NT2/D1 (cell line): Measurements from ENCODE around the gene ELAVL4.

Experiments
- DNase-seq: peaks from one replicate; pipeline ENCODE4 v3.0.0-alpha.2; 2011; ENCODE audit warnings: low read depth, low spot score
- H3K27me3 ChIP-seq: 2 replicates; pipeline ENCODE4 v1.6.0; 2011; ENCODE audit warnings: mild to moderate bottlenecking; ENCODE audit not compliant: insufficient read length, insufficient read depth
- H3K36me3 ChIP-seq: 2 replicates; pipeline ENCODE4 v1.6.1; 2011; ENCODE audit warnings: mild to moderate bottlenecking, low read length, mixed read lengths; ENCODE audit not compliant: insufficient read depth, insufficient read length
- H3K4me1 ChIP-seq: 2 replicates; pipeline ENCODE4 v1.5.1; 2011; ENCODE audit not compliant: insufficient read depth, insufficient read length
- H3K4me3 ChIP-seq: 2 replicates; pipeline ENCODE4 v1.5.1; 2011; ENCODE audit warnings: low read depth; ENCODE audit not compliant: insufficient read length
- H3K9ac ChIP-seq: 2 replicates; pipeline ENCODE4 v1.6.0; 2011; ENCODE audit warnings: low read depth; ENCODE audit not compliant: insufficient read length
- H3K9me3 ChIP-seq: 2 replicates; pipeline ENCODE4 v1.5.1; 2011; ENCODE audit warnings: mild to moderate bottlenecking, low read length; ENCODE audit not compliant: insufficient read depth
- SUZ12 ChIP-seq: IDR thresholded peaks from 2 replicates; pipeline ENCODE4 v1.6.1; 2011; ENCODE audit not compliant: insufficient read length, insufficient read depth; ENCODE audit errors: extremely low read depth
- YY1 ChIP-seq: IDR thresholded peaks from 2 replicates; pipeline ENCODE4 v1.6.1; 2011; ENCODE audit not compliant: insufficient read length, insufficient read depth
- ZNF274 ChIP-seq: IDR thresholded peaks from 2 replicates; pipeline ENCODE4 v1.6.1; 2011; ENCODE audit warnings: mild to moderate bottlenecking, low read depth, low read length

ELAVL4 gene

GRCh38 chr1:50095716-50096115 lies 13.0 kb upstream of the ELAVL4 start:
- no peak for TF ChIP-seq YY1
- no peak overlapping the region for H3K9ac ChIP-seq

GRCh38 chr1:50097021-50097679 lies 11.6 kb upstream of the ELAVL4 start:
- Histone ChIP-seq H3K9me3 (no peaks in the 10 kb centered on the region), H3K4me3 (no peak overlapping the region), H3K27me3 (no peaks in the 10 kb centered on the region), H3K9ac (no peak overlapping the region), H3K36me3 (no peaks in the 10 kb centered on the region), H3K4me1 (no peaks in the 10 kb centered on the region)
- TF ChIP-seq SUZ12: no peak
- TF ChIP-seq ZNF274: no peak
- TF ChIP-seq YY1: no peak
- no peak for DNase-seq

More at GRCh38 chr1:50095716-50096115, 13.0 kb upstream of the ELAVL4 start:
- H3K36me3 ChIP-seq: no peaks in the 10 kb centered on the region
- H3K9me3 ChIP-seq: no peaks in the 10 kb centered on the region
- no peaks in the 10 kb centered on the region for H3K27me3 ChIP-seq
- DNase-seq: no peak
- no peak overlapping the region for H3K4me3 ChIP-seq
- no peaks in the 10 kb centered on the region for H3K4me1 ChIP-seq

DNA sequence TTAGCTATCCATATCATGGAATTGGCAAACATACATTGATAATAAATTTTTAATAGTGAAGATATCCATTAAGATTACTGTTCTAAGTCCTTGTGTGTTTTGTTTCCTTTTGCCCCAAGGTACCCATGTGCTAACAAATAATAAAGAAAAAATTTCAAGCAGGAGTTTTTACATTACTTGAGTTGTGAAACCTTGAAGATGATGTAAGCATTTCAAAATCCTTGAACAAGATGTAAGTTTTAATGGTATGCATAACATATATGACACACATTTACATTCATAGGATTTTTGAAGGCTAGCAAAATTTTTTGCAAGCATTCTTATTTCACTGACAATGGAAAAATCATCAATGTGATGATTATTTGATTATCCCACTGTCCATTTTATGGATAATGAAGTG lies 10.9 kb upstream of the ELAVL4 start:
- H3K9me3 ChIP-seq: no peaks in the 10 kb centered on the region
- no peak overlapping the region for H3K4me3 ChIP-seq
- H3K9ac ChIP-seq: no peak overlapping the region
- no peaks in the 10 kb centered on the region for H3K4me1 ChIP-seq
- no peaks in the 10 kb centered on the region for H3K36me3 ChIP-seq
- DNase-seq: no peak
- H3K27me3 ChIP-seq: no peaks in the 10 kb centered on the region
- no peak for TF ChIP-seq SUZ12
- no peak for TF ChIP-seq ZNF274
- TF ChIP-seq YY1: no peak

DNA sequence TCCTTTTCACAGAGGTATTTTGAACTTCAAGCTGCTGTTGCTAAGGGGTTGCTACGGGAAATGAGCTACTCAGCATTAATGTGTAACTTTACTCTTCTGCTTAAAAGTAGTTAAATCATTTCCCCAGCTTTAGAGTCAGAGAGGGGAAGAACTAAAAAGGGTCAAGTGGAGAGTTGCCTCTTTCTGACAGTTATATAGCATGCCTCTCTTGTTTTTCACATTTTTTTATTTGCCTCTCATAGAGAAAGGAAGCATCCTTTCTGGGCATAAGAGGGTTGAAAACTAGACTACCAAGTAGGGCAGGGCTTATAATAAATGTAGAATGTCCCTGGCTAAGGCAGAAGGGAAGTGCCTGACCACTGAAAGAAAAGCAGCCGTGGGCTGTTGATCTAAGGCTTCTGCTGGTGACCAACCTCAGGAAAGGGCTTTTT lies 10.1 kb upstream of the ELAVL4 start:
- Histone ChIP-seq H3K4me3 (no peak overlapping the region), H3K27me3 (no peaks in the 10 kb centered on the region), H3K36me3 (no peaks in the 10 kb centered on the region), H3K9me3 (no peaks in the 10 kb centered on the region), H3K9ac (no peak overlapping the region), H3K4me1 (no peaks in the 10 kb centered on the region)
- DNase-seq: no peak
- TF ChIP-seq YY1: no peak
- TF ChIP-seq ZNF274: no peak
- no peak for TF ChIP-seq SUZ12

- Histone ChIP-seq H3K4me1 (no peaks in the 10 kb centered on the region), H3K9me3 (no peaks in the 10 kb centered on the region), H3K27me3 (no peaks in the 10 kb centered on the region), H3K4me3 (no peak overlapping the region), H3K9ac (no peak overlapping the region), H3K36me3 (no peaks in the 10 kb centered on the region)
- DNase-seq: no peak
- TF ChIP-seq SUZ12 (no peak), ZNF274 (no peak), YY1 (no peak)
These were observed 9.1 kb upstream of the ELAVL4 start for GRCh38 chr1:50099654-50100053.

GRCh38 chr1:50103615-50104081 lies 5.1 kb upstream of the ELAVL4 start:
- Histone ChIP-seq H3K4me1 (no peaks in the 10 kb centered on the region), H3K9ac (no peak overlapping the region), H3K36me3 (no peaks in the 10 kb centered on the region), H3K4me3 (no peak overlapping the region), H3K27me3 (no peaks in the 10 kb centered on the region), H3K9me3 (no peaks in the 10 kb centered on the region)
- TF ChIP-seq ZNF274 (no peak), SUZ12 (no peak), YY1 (no peak)
- no peak for DNase-seq

DNA sequence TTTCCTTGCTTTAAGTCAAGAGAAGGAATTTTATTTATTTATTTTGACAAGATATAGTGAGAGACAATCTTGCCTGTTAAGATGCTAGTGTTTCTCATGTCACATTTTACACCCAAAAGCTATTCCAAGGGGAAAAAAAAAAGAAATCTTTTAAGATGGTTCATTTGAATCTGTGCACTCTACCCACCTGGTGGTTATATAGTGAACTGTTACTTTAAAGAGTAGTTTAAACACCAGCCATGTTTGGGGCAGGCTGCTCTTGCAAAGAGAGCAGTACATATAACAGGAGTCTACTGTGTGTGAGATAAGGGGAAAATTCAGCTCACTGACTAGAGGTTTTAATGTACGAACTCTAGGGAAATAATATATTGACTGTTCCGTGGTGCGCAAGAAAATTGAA lies 3.3 kb upstream of the ELAVL4 start:
- no peak for TF ChIP-seq YY1
- TF ChIP-seq ZNF274: no peak
- TF ChIP-seq SUZ12: no peak
- Histone ChIP-seq H3K36me3 (no peaks in the 10 kb centered on the region), H3K4me3 (no peak overlapping the region), H3K9me3 (no peaks in the 10 kb centered on the region), H3K27me3 (no peaks in the 10 kb centered on the region), H3K4me1 (no peaks in the 10 kb centered on the region), H3K9ac (no peak overlapping the region)
- DNase-seq: no peak
